ENCODE data around the gene TRIO.

Gene TRIO

GRCh38 chr5:14219800-14220512, 76.8 kb downstream of the TRIO start:
- Histone ChIP-seq H3K27me3 (ENCODE audit: control insufficient read depth, insufficient read depth, low read length) (no peaks in the 10 kb centered on the region), H3K4me3 (ENCODE audit: low read depth, low read length) (no peak overlapping the region), H3K4me1 (peaks cover 8% of the 10 kb centered on the region), H3K27ac (no peak overlapping the region), H3K9me3 (ENCODE audit: control insufficient read depth, low read length) (no peaks in the 10 kb centered on the region), H3K79me2 (peaks cover 35% of the 10 kb centered on the region), H3K4me2 (ENCODE audit: low read length) (no peak overlapping the region), H2AFZ (no peak overlapping the region), H3K9ac (no peak overlapping the region), H3K36me3 (ENCODE audit: control insufficient read depth, insufficient read depth, low read length) (no peaks in the 10 kb centered on the region)
- TF ChIP-seq, protein P1, sequence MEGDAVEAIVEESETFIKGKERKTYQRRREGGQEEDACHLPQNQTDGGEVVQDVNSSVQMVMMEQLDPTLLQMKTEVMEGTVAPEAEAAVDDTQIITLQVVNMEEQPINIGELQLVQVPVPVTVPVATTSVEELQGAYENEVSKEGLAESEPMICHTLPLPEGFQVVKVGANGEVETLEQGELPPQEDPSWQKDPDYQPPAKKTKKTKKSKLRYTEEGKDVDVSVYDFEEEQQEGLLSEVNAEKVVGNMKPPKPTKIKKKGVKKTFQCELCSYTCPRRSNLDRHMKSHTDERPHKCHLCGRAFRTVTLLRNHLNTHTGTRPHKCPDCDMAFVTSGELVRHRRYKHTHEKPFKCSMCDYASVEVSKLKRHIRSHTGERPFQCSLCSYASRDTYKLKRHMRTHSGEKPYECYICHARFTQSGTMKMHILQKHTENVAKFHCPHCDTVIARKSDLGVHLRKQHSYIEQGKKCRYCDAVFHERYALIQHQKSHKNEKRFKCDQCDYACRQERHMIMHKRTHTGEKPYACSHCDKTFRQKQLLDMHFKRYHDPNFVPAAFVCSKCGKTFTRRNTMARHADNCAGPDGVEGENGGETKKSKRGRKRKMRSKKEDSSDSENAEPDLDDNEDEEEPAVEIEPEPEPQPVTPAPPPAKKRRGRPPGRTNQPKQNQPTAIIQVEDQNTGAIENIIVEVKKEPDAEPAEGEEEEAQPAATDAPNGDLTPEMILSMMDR (IDR thresholded peaks at IDR 0.05), result no peak

- Histone ChIP-seq H3K4me2 (ENCODE audit: low read length) (no peak overlapping the region), H3K27me3 (ENCODE audit: control insufficient read depth, insufficient read depth, low read length) (no peaks in the 10 kb centered on the region), H3K4me1 (peaks cover 8% of the 10 kb centered on the region), H3K4me3 (ENCODE audit: low read depth, low read length) (no peak overlapping the region), H3K27ac (no peak overlapping the region), H3K36me3 (ENCODE audit: control insufficient read depth, insufficient read depth, low read length) (no peaks in the 10 kb centered on the region), H2AFZ (no peak overlapping the region), H3K9me3 (ENCODE audit: control insufficient read depth, low read length) (no peaks in the 10 kb centered on the region), H3K79me2 (peaks cover 41% of the 10 kb centered on the region), H3K9ac (no peak overlapping the region)
- TF ChIP-seq, protein P1 (IDR thresholded peaks at IDR 0.05), result no peak
These were observed 77.5 kb downstream of the TRIO start for GRCh38 chr5:14220642-14221041.

- Histone ChIP-seq H3K36me3 (ENCODE audit: control insufficient read depth, insufficient read depth, low read length) (no peaks in the 10 kb centered on the region), H3K4me2 (ENCODE audit: low read length) (no peak overlapping the region), H3K4me1 (peaks cover 8% of the 10 kb centered on the region), H3K4me3 (ENCODE audit: low read depth, low read length) (no peak overlapping the region), H2AFZ (no peak overlapping the region), H3K27me3 (ENCODE audit: control insufficient read depth, insufficient read depth, low read length) (no peaks in the 10 kb centered on the region), H3K79me2 (peaks cover 47% of the 10 kb centered on the region), H3K9ac (no peak overlapping the region), H3K27ac (no peak overlapping the region), H3K9me3 (ENCODE audit: control insufficient read depth, low read length) (no peaks in the 10 kb centered on the region)
- TF ChIP-seq, protein P1 (IDR thresholded peaks at IDR 0.05), result no peak
These were observed 78.6 kb downstream of the TRIO start for GRCh38 chr5:14221732-14222131.

DNA sequence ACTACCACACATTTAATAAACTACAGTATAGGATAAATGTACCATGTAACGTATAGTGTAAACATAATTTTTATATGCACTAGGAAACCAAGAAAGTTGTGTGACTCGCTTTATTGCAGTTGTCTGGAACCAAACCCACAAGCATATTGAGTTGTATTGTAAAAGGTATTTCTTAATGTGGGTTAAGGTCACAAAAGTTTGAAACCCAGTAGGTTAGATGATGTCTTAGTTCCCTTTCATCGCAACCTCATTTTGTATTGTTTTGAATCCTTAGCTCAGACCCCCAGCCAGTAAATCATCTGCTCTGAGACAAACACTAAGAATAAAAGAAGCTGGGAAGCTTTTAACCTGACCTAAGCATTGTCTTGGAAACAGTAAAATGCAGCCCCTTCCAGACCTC, 79.1 kb downstream of the TRIO start:
- H3K36me3 ChIP-seq (ENCODE audit: control insufficient read depth, insufficient read depth, low read length), result no peaks in the 10 kb centered on the region
- H3K79me2 ChIP-seq, result peaks cover 47% of the 10 kb centered on the region
- no peak overlapping the region for H3K9ac ChIP-seq
- H3K4me3 ChIP-seq (ENCODE audit: low read depth, low read length), result no peak overlapping the region
- no peak overlapping the region for H3K4me2 ChIP-seq (ENCODE audit: low read length)
- H3K27me3 ChIP-seq (ENCODE audit: control insufficient read depth, insufficient read depth, low read length), result no peaks in the 10 kb centered on the region
- peaks cover 8% of the 10 kb centered on the region for H3K4me1 ChIP-seq
- H3K9me3 ChIP-seq (ENCODE audit: control insufficient read depth, low read length), result no peaks in the 10 kb centered on the region
- TF ChIP-seq, protein P1 (IDR thresholded peaks at IDR 0.05), result no peak
- H2AFZ ChIP-seq, result no peak overlapping the region
- H3K27ac ChIP-seq, result no peak overlapping the region

GRCh38 chr5:14223372-14223771, 80.2 kb downstream of the TRIO start:
- no peak overlapping the region for H3K4me3 ChIP-seq (ENCODE audit: low read depth, low read length)
- H3K4me2 ChIP-seq (ENCODE audit: low read length), result no peak overlapping the region
- H3K4me1 ChIP-seq, result peaks cover 8% of the 10 kb centered on the region
- H3K9me3 ChIP-seq (ENCODE audit: control insufficient read depth, low read length), result no peaks in the 10 kb centered on the region
- H2AFZ ChIP-seq, result no peak overlapping the region
- H3K36me3 ChIP-seq (ENCODE audit: control insufficient read depth, insufficient read depth, low read length), result no peaks in the 10 kb centered on the region
- H3K27me3 ChIP-seq (ENCODE audit: control insufficient read depth, insufficient read depth, low read length), result no peaks in the 10 kb centered on the region
- no peak overlapping the region for H3K9ac ChIP-seq
- H3K27ac ChIP-seq, result no peak overlapping the region
- H3K79me2 ChIP-seq, result peaks cover 53% of the 10 kb centered on the region
- TF ChIP-seq, protein P1 (IDR thresholded peaks at IDR 0.05), result no peak
